Thoracic aorta (tissue), 2 donors: Measurements from ENCODE around the gene MAN1C1. TPM values are rescaled to one million over a fixed set of nuclear protein-coding genes. Genes with fewer than 3 reads are reported as not detected.
"Not testable (repeated sequence)": the region's sequence is repeated elsewhere in the genome, so short reads cannot be mapped to it uniquely, and the experiment has no call there.

Source experiments
- ATAC-seq: fragments of 150-250 bp; one replicate; pipeline ENCODE4 v1.8.0; 2017; ENCODE audit warnings: low read depth; ENCODE audit not compliant: insufficient number of reproducible peaks, low FRiP score
- DNase-seq: peaks from one replicate; pipeline ENCODE4 v3.0.0-alpha.2; 2020; ENCODE audit warnings: low spot score
- H3K27ac ChIP-seq, 2 donors: fragments of 200-600 bp; sonication (generic); 1 replicate in 1 of 2; 2 replicates in 1 of 2; pipeline ENCODE4 v1.5.1; 2016; ENCODE audit warnings: mild to moderate bottlenecking in 2 of 2, moderate library complexity in 2 of 2
- H3K27me3 ChIP-seq: fragments of 200-600 bp; sonication (generic); replicated peaks from 2 replicates; pipeline ENCODE4 v1.6.0; 2016; ENCODE audit warnings: mild to moderate bottlenecking; ENCODE audit not compliant: insufficient read depth
- H3K36me3 ChIP-seq: fragments of 200-600 bp; sonication (generic); one replicate; pipeline ENCODE4 v1.5.1; 2016
- H3K4me1 ChIP-seq, 2 donors: fragments of 200-600 bp; sonication (generic); 1 replicate in 1 of 2; 2 replicates in 1 of 2; pipeline versions ENCODE4 v1.5.1 to v1.6.0; 2016; ENCODE audit warnings: low read depth in 2 of 2, mild to moderate bottlenecking in 1 of 2; ENCODE audit not compliant: control insufficient read depth in 1 of 2
- H3K4me3 ChIP-seq: fragments of 200-600 bp; sonication (generic); 2 replicates; pipeline ENCODE4 v1.5.1; 2016; ENCODE audit warnings: mild to moderate bottlenecking
- H3K9me3 ChIP-seq: fragments of 200-600 bp; sonication (generic); 2 replicates; pipeline ENCODE4 v1.5.1; 2016
- CTCF ChIP-seq: fragments of 200-600 bp; sonication (generic); IDR thresholded peaks from one replicate; pipeline ENCODE4 v1.5.1; 2019; ENCODE audit warnings: antibody characterized with exemption
- total RNA-seq, 2 donors: library from RNA; depleted of rRNA; stranded (reverse); fragments of >200 nt; gene quantifications; one replicate each; pipeline versions ENCODE4 v1.1.0 to v1.2.3, GENCODE V29; 2016

The MAN1C1 gene
- total RNA-seq, 2 donors from 2014 or later = 21.0 to 26.0 TPM

GRCh38 chr1:25583519-25584370 lies 32.8 kb upstream of the MAN1C1 start:
- no peaks in the 10 kb centered on the region for H3K27me3 ChIP-seq
- no peaks in the 10 kb centered on the region for H3K9me3 ChIP-seq
- no peaks in the 10 kb centered on the region for H3K36me3 ChIP-seq
- H3K4me3 ChIP-seq = no peak overlapping the region
- DNase-seq (no peak), ATAC-seq (no peak)
- H3K27ac ChIP-seq = no peak overlapping the region
- TF ChIP-seq CTCF = no peak
- H3K4me1 ChIP-seq = peaks cover 11 to 70% of the 10 kb centered on the region in 2 donors

- ATAC-seq (no peak), DNase-seq (no peak)
- H3K36me3 ChIP-seq = no peaks in the 10 kb centered on the region
- no peaks in the 10 kb centered on the region for H3K27me3 ChIP-seq
- H3K27ac ChIP-seq = no peak overlapping the region
- H3K4me3 ChIP-seq = no peak overlapping the region
- H3K4me1 ChIP-seq = peaks cover 19 to 68% of the 10 kb centered on the region in 2 donors
- TF ChIP-seq CTCF = no peak
- no peaks in the 10 kb centered on the region for H3K9me3 ChIP-seq
Measured at GRCh38 chr1:25586181-25586588, 30.4 kb upstream of the MAN1C1 start.

GRCh38 chr1:25587290-25587689 lies 29.3 kb upstream of the MAN1C1 start:
- Histone ChIP-seq H3K36me3 (no peaks in the 10 kb centered on the region), H3K9me3 (no peaks in the 10 kb centered on the region), H3K27me3 (no peaks in the 10 kb centered on the region), H3K4me3 (no peak overlapping the region), H3K27ac (peak overlapping the region in 1 of 2 donors; percentile 17), H3K4me1 (peaks cover 15 to 62% of the 10 kb centered on the region in 2 donors)
- no peak for TF ChIP-seq CTCF
- ATAC-seq (no peak), DNase-seq (no peak)

GRCh38 chr1:25588224-25588623 lies 28.4 kb upstream of the MAN1C1 start:
- not testable (repeated sequence) for H3K36me3 ChIP-seq, DNase-seq, H3K4me3 ChIP-seq, H3K27me3 ChIP-seq, H3K9me3 ChIP-seq, ATAC-seq
- H3K4me1 ChIP-seq = peaks cover 15 to 62% of the 10 kb centered on the region in 2 donors
- H3K27ac ChIP-seq = peak overlapping the region; percentile 75 to 76

GRCh38 chr1:25588786-25589185 lies 27.8 kb upstream of the MAN1C1 start:
- H3K4me3 ChIP-seq, DNase-seq, H3K9me3 ChIP-seq, H3K27me3 ChIP-seq, ATAC-seq, H3K36me3 ChIP-seq: not testable (repeated sequence)
- Histone ChIP-seq H3K27ac (peak overlapping the region; percentile 75 to 76), H3K4me1 (peaks cover 15 to 60% of the 10 kb centered on the region in 2 donors)

- Histone ChIP-seq H3K4me1 (peaks cover 15 to 49% of the 10 kb centered on the region in 2 donors), H3K4me3 (peak overlapping the region; percentile 12), H3K9me3 (no peaks in the 10 kb centered on the region), H3K27ac (peak overlapping the region; percentile 75 to 76), H3K27me3 (no peaks in the 10 kb centered on the region), H3K36me3 (no peaks in the 10 kb centered on the region)
- peak; percentile 34 for DNase-seq
- ATAC-seq = peak; percentile 78
- TF ChIP-seq CTCF = no peak
Measured at GRCh38 chr1:25590096-25590824, 26.3 kb upstream of the MAN1C1 start.
